Neutrophil (primary cell): ENCODE data around the gene CDH13.

Experiments used
- H3K27ac ChIP-seq: fragments of 200-600 bp; sonication (generic); 2 replicates; pipeline ENCODE4 v1.5.1; 2016; ENCODE audit warnings: mild to moderate bottlenecking, moderate library complexity
- H3K27me3 ChIP-seq: fragments of 200-600 bp; sonication (generic); 2 replicates; pipeline ENCODE4 v1.6.0; 2016; ENCODE audit warnings: mild to moderate bottlenecking
- H3K36me3 ChIP-seq: fragments of 200-600 bp; sonication (generic); 2 replicates; pipeline ENCODE4 v1.5.1; 2017
- H3K4me1 ChIP-seq, 2 experiments: fragments of 200-600 bp in 1 of 2; sonication (generic) in 1 of 2; 1 replicate in 1 of 2; 2 replicates in 1 of 2; pipeline versions ENCODE4 v1.5.1 to v1.6.1; 2013 to 2016; ENCODE audit warnings: low read depth in 1 of 2, low read length in 1 of 2, mild to moderate bottlenecking in 1 of 2, moderate library complexity in 1 of 2; ENCODE audit not compliant: control insufficient read depth in 1 of 2, insufficient read depth in 1 of 2
- H3K4me3 ChIP-seq, 2 experiments: fragments of 200-600 bp in 1 of 2; sonication (generic) in 1 of 2; 1 replicate in 1 of 2; 2 replicates in 1 of 2; pipeline ENCODE4 v1.5.1; 2013 to 2016; ENCODE audit warnings: low read depth in 1 of 2, low read length in 1 of 2, mild to moderate bottlenecking in 1 of 2, moderate library complexity in 1 of 2
- H3K9me3 ChIP-seq: fragments of 200-600 bp; sonication (generic); 2 replicates; pipeline ENCODE4 v1.5.1; 2016
- CTCF ChIP-seq: fragments of 200-600 bp; sonication (generic); IDR thresholded peaks from 2 replicates; pipeline ENCODE4 v1.5.1; 2016; ENCODE audit warnings: antibody characterized with exemption

CDH13 gene

DNA sequence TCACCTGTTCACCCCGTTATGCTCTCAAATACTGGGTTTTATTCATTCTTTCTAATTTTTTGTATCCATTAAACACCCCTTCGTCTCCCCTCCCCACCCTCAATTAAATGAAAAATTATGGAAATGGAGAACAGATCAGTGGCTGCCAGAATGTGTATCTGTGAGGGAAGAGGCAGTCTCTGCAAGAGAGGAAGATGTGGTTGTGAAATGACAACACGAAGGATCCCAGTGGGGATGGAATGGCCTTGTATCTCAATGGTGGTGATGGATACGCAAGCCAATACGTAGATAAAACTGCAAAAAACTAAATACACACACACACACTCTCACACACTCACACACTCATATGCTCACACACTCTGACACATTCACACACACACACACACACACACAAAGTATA, 570.7 kb downstream of the CDH13 start:
- Histone ChIP-seq H3K27me3 (no peaks in the 10 kb centered on the region), H3K4me3 (no peak overlapping the region), H3K27ac (no peak overlapping the region), H3K36me3 (no peaks in the 10 kb centered on the region), H3K4me1 (no peaks in the 10 kb centered on the region), H3K9me3 (no peaks in the 10 kb centered on the region)
- no peak for TF ChIP-seq CTCF

DNA sequence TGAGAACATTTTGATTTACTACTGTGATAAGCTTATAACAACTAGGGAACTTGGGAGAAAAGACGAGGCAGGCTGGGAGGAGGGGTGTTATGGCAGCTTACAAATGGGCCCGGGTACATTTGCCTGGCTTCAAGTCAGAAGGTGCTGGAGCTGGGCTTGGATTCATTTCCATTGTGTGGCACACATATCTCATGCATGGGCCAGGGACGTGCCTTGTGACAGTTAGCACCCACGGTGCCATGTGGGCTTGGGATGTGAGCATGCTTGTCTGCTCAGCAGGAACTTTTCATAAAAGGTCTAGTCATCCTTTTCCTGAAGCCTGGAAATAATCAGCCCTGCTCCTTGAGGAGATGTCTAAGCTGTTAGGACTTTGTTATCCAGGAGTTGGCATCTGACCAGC, 572.2 kb downstream of the CDH13 start:
- Histone ChIP-seq H3K4me3 (no peak overlapping the region), H3K9me3 (no peaks in the 10 kb centered on the region), H3K36me3 (no peaks in the 10 kb centered on the region), H3K27me3 (no peaks in the 10 kb centered on the region), H3K4me1 (no peaks in the 10 kb centered on the region), H3K27ac (no peak overlapping the region)
- no peak for TF ChIP-seq CTCF

DNA sequence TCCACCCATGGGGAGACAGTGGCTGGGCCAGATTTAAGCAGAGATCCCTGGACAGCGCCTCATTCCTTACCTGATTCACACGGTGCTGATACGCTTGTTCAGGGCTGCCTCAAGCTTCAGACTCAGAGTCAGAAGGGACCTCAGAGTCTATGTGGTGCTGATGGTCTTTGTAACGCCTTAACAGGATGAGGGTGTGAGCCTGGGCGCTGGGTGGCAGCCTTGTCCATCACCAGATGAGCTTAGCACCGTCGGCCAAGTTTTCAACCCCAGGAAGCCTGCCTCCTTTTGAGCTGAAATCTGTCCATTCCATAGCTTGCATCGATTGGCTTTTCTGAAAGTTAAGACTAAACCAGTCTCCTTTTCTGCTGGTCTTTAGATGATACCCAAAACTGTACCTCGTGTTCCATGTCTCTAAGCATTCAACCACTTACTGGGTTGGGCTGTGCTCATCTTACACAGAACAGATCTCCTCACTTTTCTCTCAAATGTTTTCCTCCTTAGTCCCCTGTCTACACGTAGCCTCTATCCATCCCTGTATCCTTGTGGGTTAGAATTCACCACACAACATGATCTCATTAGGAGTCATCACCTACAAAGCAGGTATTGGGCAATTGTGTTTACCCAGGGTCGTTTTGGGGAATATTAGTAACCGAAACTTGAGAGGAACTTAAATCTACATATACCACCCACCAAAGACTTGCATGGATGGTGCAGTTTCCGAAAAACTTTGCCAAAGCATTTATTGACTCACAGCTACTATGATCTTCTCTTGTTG, 573.4 kb downstream of the CDH13 start:
- Histone ChIP-seq H3K4me3 (no peak overlapping the region), H3K27ac (no peak overlapping the region), H3K36me3 (no peaks in the 10 kb centered on the region), H3K27me3 (no peaks in the 10 kb centered on the region), H3K9me3 (no peaks in the 10 kb centered on the region), H3K4me1 (no peaks in the 10 kb centered on the region)
- TF ChIP-seq CTCF = no peak

DNA sequence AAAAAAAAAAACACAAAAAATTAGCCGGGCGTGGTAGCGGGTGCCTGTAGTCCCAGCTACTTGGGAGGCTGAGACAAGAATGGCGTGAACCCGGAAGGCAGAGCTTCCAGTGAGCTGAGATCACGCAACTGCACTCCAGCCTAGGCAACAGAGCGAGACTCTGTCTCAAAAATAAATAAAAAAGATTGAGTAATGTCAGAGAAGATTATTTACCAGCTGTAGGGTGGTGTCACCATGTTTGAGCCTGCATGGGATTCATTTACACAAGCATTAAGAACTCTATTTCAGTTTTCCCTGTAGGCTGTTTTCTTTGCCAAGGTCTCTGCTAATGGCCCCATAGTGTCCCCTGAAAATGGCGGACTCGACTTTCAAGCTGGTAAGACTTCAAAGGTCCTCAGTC, 575.0 kb downstream of the CDH13 start:
- Histone ChIP-seq H3K27ac (no peak overlapping the region), H3K9me3 (no peaks in the 10 kb centered on the region), H3K36me3 (no peaks in the 10 kb centered on the region), H3K4me3 (no peak overlapping the region), H3K27me3 (no peaks in the 10 kb centered on the region), H3K4me1 (no peaks in the 10 kb centered on the region)
- no peak for TF ChIP-seq CTCF

DNA sequence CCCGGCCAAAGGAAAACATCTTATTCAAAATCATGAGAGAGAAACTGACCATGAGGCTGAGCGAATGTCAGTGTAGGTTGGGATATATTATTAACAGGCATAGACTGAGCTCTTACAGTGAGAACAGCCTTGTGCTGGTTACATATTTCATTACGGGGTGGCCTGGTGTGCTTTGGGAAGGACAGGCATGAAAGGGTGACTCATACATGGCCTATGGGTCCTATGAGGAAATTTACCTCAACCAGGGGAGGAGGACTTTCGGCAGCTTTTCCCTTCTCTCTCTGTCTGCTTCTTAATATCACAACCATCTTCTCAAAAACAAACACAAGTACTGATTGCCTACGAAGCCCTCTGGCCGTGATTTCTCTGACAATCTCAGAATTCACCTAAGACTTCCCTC, 579.1 kb downstream of the CDH13 start:
- Histone ChIP-seq H3K27ac (no peak overlapping the region), H3K27me3 (no peaks in the 10 kb centered on the region), H3K9me3 (no peaks in the 10 kb centered on the region), H3K36me3 (no peaks in the 10 kb centered on the region), H3K4me1 (no peaks in the 10 kb centered on the region), H3K4me3 (no peak overlapping the region)
- no peak for TF ChIP-seq CTCF

DNA sequence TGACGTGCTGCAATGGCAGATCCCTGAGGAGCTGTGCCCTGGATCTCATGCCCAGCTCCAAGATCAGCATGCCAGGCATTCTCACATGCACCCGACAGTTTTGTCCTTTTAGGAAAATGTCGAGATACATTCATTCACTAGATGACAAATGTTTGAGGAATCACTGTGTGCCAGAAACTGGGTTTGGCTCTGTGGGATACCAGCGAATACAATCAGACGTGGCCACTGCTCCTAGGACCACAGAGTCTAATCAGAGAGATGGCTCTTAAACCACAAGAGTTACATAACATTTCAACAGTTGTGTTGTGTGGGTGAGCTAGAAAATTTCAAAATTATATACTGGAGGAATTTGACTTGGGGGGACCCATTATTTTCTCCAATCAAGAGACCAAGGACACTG, 579.7 kb downstream of the CDH13 start:
- Histone ChIP-seq H3K36me3 (no peaks in the 10 kb centered on the region), H3K27ac (no peak overlapping the region), H3K9me3 (no peaks in the 10 kb centered on the region), H3K4me3 (no peak overlapping the region), H3K4me1 (no peaks in the 10 kb centered on the region), H3K27me3 (no peaks in the 10 kb centered on the region)
- TF ChIP-seq CTCF = no peak
